Skin epidermis (tissue), 12 donors: ENCODE measurements around the gene SLC24A4.

Source experiments
- H3K27ac ChIP-seq, 21 experiments: fragments of 200-600 bp; sonication (generic) in 11 of 21; one replicate each; pipeline ENCODE4 v1.5.0; 2020; ENCODE audit warnings: mild to moderate bottlenecking in 3 of 21, inconsistent platforms in 2 of 21, moderate library complexity in 2 of 21
- H3K4me3 ChIP-seq, 7 experiments: fragments of 200-600 bp; sonication (generic) in 2 of 7; one replicate each; pipeline ENCODE4 v1.5.0; 2020; ENCODE audit warnings: inconsistent platforms in 2 of 7, mild to moderate bottlenecking in 2 of 7, moderate library complexity in 1 of 7

Gene SLC24A4

DNA sequence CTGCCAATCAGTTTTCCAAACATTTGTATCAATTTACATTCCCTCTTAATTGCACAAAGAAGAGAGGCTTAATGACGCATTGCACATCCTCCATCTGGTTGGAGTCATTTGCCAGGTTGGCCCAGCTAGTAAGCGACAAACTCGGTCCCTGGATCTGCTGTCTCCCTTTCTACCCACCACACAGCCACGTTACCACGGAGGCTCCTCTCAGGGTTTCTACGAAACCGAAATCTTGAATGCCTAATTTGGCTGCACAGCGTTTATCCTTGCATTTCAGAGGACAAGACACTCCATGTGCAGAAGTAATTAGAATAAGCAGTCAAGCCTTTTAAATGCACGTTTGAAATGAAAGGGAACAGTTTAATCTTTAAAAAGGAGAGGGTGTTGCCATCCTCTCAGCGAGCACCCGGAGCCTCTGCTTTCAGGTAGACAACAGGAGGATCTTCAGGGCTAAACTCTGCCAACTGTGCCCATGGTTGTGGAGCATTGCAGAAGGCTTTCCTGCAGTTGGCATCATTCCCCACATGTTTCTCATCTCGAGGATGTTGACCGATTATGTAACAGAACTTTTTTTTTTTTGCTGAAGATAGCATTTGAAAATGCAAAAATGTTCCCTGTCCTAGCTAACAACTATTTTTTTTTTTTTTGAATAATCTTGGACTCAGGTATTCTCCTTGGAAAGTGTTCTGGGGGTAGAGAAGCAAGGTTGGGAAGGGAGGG, 37.8 kb downstream of the SLC24A4 start:
- no peak overlapping the region for H3K27ac ChIP-seq
- H3K4me3 ChIP-seq: no peak overlapping the region

DNA sequence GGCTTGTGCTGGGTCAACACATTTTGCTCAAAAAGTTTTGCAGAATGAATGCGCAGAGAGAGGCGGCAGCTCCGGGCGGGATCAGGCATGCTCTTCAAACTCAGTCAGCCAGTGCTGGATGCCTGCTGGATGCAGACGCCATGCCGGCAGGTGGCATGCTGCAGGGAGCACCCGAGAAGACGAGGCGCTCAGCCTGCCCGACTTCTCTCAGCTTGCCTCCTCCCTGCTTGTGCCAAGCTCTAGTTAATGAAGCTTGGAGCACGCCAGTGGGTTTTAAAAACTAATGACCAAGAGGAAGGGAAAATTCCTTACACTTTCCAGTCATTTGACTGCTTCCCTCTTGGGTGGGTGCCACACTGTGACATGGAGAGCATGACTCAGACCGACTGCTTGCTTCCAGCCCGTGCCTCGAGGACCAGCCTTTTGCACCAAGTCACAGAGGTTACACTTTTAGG, 39.8 kb downstream of the SLC24A4 start:
- H3K27ac ChIP-seq: no peak overlapping the region

DNA sequence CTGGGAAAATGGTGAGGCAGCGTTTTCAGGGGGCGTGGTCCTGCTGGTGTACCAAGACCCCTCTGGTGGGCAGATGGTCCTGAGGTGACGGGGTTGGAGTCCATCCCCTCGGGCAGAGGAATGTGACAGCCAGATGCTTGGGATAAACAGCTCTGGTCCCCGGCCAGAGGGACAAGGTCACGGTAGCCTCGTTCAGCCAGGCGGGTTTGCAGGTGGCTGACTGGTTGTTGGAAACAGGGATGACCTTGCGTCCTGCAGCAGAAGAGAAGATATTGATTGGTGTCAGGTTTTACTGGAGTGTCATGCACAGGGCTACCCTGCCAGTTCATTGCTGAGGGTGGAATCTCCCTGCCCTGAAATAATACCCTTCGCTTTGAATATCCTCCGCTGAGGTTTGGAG, 43.3 kb downstream of the SLC24A4 start:
- Histone ChIP-seq H3K4me3 (no peak overlapping the region), H3K27ac (no peak overlapping the region)

More for the DNA sequence above, 39.8 kb downstream of the SLC24A4 start:
- H3K4me3 ChIP-seq: no peak overlapping the region

- H3K4me3 ChIP-seq: no peak overlapping the region
- no peak overlapping the region for H3K27ac ChIP-seq
These were observed 45.0 kb downstream of the SLC24A4 start for GRCh38 chr14:92368001-92368400.

DNA sequence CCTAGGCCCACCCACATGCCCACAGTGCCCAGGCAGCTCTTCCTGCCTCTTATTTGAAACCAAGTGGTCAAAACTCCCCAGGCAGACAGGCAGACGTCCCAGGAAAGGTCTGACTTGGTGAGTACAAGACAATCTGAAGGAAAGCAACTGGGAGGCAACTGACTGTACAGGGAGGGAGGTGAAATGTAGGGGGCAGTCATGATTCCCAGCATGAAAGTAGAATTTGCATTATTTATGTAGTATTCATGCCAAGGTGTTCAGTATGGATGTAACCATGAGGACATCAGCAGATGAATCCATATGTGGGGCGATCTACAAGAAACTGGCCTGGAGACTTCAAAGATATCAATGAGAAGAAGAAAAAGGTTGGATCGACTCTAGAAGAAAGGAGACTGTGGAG, 46.1 kb downstream of the SLC24A4 start:
- no peak overlapping the region for H3K4me3 ChIP-seq
- H3K27ac ChIP-seq: no peak overlapping the region

DNA sequence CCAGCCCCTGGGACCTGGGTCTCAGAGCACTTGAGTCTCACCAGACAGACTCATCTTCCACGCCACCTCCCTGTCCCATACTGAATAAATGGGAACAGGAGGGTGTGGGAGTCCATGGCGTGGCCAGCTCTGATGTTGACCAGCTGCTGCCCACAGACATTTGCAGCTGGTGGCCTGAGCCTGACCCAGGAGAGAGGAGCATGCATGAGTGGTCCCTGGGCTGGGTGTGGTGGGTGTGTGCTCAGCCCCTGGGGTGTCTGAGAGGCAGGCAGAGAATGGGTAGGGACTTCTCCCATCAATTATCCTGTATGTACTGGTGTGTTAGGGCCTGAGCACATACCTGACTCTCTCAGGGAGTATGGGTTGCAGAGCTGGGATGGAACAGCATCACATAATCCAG, 49.3 kb downstream of the SLC24A4 start:
- H3K27ac ChIP-seq: no peak overlapping the region
- no peak overlapping the region for H3K4me3 ChIP-seq

DNA sequence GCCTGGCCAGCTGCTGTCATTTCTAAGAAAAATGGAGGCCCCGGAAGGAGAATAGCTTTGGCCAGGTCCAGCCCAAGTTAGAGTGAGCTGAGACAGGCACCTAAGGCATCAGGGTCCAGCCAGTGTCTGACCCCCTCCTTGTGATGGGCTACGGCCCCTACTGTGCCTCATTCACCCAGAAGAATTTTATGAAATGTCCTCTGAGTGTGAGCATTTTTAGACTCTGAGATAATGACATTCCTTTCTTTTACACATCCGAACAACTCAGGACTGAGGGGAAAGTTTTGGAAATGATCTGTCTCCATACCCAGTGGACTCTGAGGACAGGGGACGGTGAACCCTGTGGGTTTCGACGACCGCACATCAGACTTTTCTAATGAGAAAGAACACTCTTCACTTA, 50.4 kb downstream of the SLC24A4 start:
- no peak overlapping the region for H3K4me3 ChIP-seq
- H3K27ac ChIP-seq: no peak overlapping the region

DNA sequence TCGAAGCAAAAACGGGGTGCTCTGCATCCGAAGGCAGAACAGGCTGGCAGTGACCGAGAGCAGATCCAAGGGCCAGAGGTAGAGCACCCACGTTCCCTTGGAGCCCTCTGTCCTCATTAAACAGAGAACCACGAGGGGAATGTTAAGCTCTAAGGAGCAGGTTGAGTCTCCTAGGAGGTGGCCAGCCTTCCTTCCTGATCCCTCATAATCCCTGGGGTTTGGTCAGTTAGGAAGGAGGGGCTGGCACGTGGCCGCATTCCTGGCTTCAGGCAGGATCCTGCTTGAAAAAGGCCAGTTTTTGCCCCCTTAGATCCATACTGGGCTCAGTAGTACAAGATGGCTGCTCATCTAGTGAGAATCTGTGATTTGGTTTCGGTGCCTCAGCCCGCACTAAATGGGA, 57.2 kb downstream of the SLC24A4 start:
- no peak overlapping the region for H3K27ac ChIP-seq
- H3K4me3 ChIP-seq: no peak overlapping the region

GRCh38 chr14:92380582-92380981, 57.6 kb downstream of the SLC24A4 start:
- Histone ChIP-seq H3K27ac (no peak overlapping the region), H3K4me3 (no peak overlapping the region)

DNA sequence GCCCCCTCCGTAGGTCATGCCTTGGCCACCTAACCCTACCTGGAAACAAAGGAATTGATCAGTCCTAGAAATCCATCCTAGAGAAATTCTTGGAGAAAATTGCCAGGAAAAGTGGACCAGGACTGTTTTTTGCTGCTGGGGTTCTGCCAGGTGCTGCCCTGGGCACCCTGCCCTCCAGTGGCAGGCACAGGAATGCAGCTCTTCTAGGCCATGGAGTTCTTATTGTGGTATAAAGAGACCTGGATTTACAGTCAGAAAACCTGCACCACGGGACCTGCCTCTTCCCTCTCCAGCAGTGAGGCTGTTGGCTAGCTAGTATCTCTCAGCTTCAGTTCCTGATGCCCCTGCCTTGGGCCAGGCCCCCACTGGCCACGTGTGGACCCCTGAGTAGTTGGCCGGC, 59.7 kb downstream of the SLC24A4 start:
- Histone ChIP-seq H3K27ac (no peak overlapping the region), H3K4me3 (no peak overlapping the region)

- Histone ChIP-seq H3K27ac (no peak overlapping the region), H3K4me3 (no peak overlapping the region)
These were observed 60.8 kb downstream of the SLC24A4 start for GRCh38 chr14:92383805-92384204.

DNA sequence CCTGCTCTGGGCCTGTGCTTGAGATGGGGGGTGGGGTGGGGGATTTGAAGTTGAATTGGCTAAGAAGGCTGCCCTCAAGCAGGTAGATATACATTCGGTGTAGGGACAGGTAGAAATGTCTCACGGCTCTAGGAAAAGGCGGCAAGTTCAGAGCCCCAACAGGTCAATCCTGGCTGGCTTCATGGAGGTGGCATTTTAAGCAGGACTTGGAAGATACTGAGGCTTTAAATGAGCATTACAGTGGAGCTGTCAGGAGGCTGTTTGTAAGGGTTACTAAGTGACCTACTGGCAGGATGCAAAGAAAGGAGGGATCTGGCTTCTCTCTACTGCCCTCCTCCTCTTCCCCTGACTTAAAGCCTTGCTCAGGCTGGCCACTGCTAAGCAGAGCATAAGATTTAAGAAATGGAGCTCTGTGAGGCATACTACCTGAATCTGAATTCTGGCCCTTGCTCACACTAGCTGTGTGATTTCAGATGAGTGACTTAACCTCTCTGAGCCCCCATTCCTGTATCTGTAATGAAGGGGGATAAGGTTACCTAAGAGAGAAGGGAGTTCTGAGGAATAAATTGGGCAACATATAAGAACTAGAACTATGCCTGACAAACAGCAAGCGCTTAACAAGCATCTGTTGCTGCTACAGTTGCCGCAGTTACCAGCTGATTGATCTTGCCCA, 61.6 kb downstream of the SLC24A4 start:
- H3K4me3 ChIP-seq: no peak overlapping the region
- no peak overlapping the region for H3K27ac ChIP-seq

GRCh38 chr14:92385561-92385960, 62.6 kb downstream of the SLC24A4 start:
- Histone ChIP-seq H3K4me3 (no peak overlapping the region), H3K27ac (no peak overlapping the region)

DNA sequence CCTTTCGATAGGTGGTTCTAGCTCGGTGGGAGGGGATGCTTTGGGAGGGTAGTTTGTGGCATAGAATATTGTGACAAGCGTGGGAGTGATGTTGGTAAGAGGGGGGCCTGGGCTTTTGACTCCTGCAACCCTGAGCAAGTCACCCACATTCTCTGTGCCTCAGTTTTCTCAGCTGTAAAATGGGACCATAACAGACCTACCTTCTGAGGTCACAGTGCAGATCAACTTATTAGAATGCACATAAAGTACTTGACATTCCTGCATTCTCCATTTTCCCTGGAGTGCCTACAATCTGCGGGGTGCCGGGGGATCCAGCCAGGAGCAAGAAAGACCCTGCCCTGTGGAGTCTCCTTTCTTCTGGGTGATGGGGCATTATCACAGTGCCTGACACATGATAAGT, 63.2 kb downstream of the SLC24A4 start:
- no peak overlapping the region for H3K4me3 ChIP-seq
- no peak overlapping the region for H3K27ac ChIP-seq

- no peak overlapping the region for H3K4me3 ChIP-seq
- H3K27ac ChIP-seq: no peak overlapping the region
These were observed 63.7 kb downstream of the SLC24A4 start for GRCh38 chr14:92386637-92387036.

- H3K27ac ChIP-seq: no peak overlapping the region
- H3K4me3 ChIP-seq: no peak overlapping the region
These were observed 64.6 kb downstream of the SLC24A4 start for GRCh38 chr14:92387578-92387977.

DNA sequence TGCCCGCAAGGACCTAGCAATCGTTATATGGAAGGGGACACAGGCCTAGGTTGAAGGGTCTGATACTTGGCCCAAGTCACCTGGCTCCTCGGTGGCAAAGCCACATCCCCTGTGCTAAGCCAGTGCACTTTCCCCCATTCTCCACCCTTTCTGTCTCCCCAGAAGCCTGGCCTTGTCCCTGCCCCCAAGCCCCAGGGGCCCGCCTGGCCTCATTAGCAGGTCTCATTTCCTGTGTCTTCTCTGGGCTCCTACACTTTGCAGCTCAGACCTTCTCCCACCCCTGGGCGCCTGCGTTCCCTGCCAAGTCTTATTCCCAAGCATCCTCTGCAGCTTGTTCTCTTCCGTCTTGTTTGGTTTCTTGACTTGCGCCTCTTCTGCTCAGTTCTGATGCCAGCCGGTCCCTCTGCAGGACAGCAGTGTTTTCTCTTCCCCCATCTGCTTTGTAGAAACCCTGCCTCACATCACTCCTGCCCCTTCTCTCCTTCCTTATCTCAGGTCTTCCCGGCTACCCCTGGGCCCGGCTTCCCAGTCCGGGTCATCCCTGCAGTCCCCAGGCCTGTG, 66.7 kb downstream of the SLC24A4 start:
- no peak overlapping the region for H3K27ac ChIP-seq

DNA sequence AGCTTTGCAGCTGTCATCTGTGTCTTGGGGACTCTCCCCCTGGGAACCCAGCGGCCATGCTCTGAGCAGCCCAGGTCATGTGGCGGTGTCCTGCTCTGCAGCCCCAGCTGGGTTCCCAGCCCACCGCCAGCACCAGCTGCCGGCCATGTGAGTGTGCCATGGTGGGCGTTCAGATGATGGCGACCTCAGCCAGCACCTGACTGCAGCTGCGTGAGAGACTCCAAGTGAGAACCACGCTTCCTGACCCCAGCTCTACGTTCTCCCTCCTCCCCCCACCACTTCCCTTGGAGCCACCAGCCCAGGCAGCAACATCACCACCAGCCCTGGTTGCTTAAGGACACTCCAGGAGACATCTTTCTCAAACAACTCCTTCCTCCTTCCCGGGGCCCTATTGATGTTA, 68.8 kb downstream of the SLC24A4 start:
- Histone ChIP-seq H3K27ac (no peak overlapping the region), H3K4me3 (no peak overlapping the region)

More for the DNA sequence above, 66.7 kb downstream of the SLC24A4 start:
- H3K4me3 ChIP-seq: no peak overlapping the region

DNA sequence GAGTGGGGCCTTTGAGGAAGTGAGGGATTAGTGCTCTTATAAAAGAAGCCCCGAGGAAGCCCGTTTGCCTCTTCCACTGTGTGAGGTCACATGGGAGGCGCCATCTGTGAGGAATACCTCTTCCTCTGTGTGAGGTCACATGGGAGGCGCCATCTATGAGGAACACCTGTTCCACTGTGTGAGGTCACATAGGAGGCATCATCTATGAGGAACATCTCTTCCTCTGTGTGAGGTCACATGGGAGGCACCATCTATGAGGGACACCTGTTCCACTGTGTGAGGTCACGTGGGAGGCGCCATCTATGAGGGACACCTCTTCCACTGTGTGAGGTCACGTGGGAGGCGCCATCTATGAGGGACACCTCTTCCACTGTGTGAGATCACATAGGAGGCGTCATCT, 69.7 kb downstream of the SLC24A4 start:
- H3K4me3 ChIP-seq: no peak overlapping the region
- no peak overlapping the region for H3K27ac ChIP-seq

- H3K27ac ChIP-seq: no peak overlapping the region
- no peak overlapping the region for H3K4me3 ChIP-seq
These were observed 74.4 kb downstream of the SLC24A4 start for GRCh38 chr14:92397150-92397952.
